ENCODE results near the gene RTN4RL1. TPM values are rescaled to one million over a fixed set of nuclear protein-coding genes. Genes with fewer than 3 reads are reported as not detected.

The RTN4RL1 gene
- polyA plus RNA-seq, 1 donor (not counting 4 experiments of a cell fraction or from before 2014, with no cell fraction given): 2.3 TPM

- dilution Hi-C loops (cut with MboI; ENCODE audit: extremely low pct_ligation_motif_present, low sequenced_read_pairs): no loop called here
- H3K4me2 ChIP-seq (ENCODE audit: control insufficient read depth, extremely low read depth, insufficient read depth, low read depth, low read length): no peak overlapping the region
- H3K9me1 ChIP-seq (ENCODE audit: control insufficient read depth, extremely low read depth, insufficient read depth, low read length): no peaks in the 10 kb centered on the region
- H3K27ac ChIP-seq (ENCODE audit: control insufficient read depth, insufficient read depth, low read length): no peak overlapping the region
- no peaks in the 10 kb centered on the region for H4K20me1 ChIP-seq (ENCODE audit: control insufficient read depth, extremely low read depth, insufficient read depth, low read length)
- H3K4me1 ChIP-seq (ENCODE audit: control insufficient read depth, extremely low read depth, insufficient read depth, low read length): peaks cover 8% of the 10 kb centered on the region
- no peaks in the 10 kb centered on the region for H3K79me2 ChIP-seq (ENCODE audit: control insufficient read depth, insufficient read depth, low read length)
- H3K9ac ChIP-seq (ENCODE audit: control insufficient read depth, extremely low read depth, insufficient read depth, low read length): no peak overlapping the region
- no peaks in the 10 kb centered on the region for H3K27me3 ChIP-seq (ENCODE audit: control insufficient read depth, extremely low read depth, insufficient read depth, low read length)
- no peaks in the 10 kb centered on the region for H3K9me3 ChIP-seq (ENCODE audit: control insufficient read depth, low read depth, low read length)
- DNase-seq (ENCODE audit: low read depth, low spot score) (no peak), FAIRE-seq (no peak)
- H3K36me3 ChIP-seq (ENCODE audit: control insufficient read depth in 2 of 2, extremely low read depth in 1 of 2, insufficient read depth in 2 of 2, low read length in 2 of 2): peaks cover 0 to 5% of the 10 kb centered on the region in 2 experiments
- H2AFZ ChIP-seq (ENCODE audit: control insufficient read depth, low read length): no peak overlapping the region
- no peak for TF ChIP-seq CTCF (optimal IDR thresholded peaks at IDR 0.05 in 1 of 3, IDR thresholded peaks at IDR 0.05 in 1 of 3, conservative IDR thresholded peaks at IDR 0.05 in 1 of 3; ENCODE audit: extremely low read depth in 1 of 3, insufficient read depth in 2 of 3, low read length in 3 of 3)
- TF ChIP-seq EZH2 (IDR thresholded peaks at IDR 0.05; ENCODE audit: low read length): no peak
- no peak overlapping the region for H3K4me3 ChIP-seq (ENCODE audit: control insufficient read depth in 2 of 3, extremely low read depth in 1 of 3, insufficient read depth in 2 of 3, low read depth in 1 of 3, low read length in 3 of 3)
Measured at GRCh38 chr17:2017274-2017941, 7.7 kb downstream of the RTN4RL1 start.

GRCh38 chr17:2016494-2016893 is 8.6 kb downstream of the RTN4RL1 start:
- H3K9me3 ChIP-seq (ENCODE audit: control insufficient read depth, low read depth, low read length): no peaks in the 10 kb centered on the region
- no peak overlapping the region for H3K9ac ChIP-seq (ENCODE audit: control insufficient read depth, extremely low read depth, insufficient read depth, low read length)
- H3K4me2 ChIP-seq (ENCODE audit: control insufficient read depth, extremely low read depth, insufficient read depth, low read depth, low read length): no peak overlapping the region
- H3K79me2 ChIP-seq (ENCODE audit: control insufficient read depth, insufficient read depth, low read length): no peaks in the 10 kb centered on the region
- H3K27me3 ChIP-seq (ENCODE audit: control insufficient read depth, extremely low read depth, insufficient read depth, low read length): no peaks in the 10 kb centered on the region
- dilution Hi-C loops (cut with MboI; ENCODE audit: extremely low pct_ligation_motif_present, low sequenced_read_pairs): no loop called here
- H3K4me1 ChIP-seq (ENCODE audit: control insufficient read depth, extremely low read depth, insufficient read depth, low read length): peaks cover 17% of the 10 kb centered on the region
- no peak overlapping the region for H2AFZ ChIP-seq (ENCODE audit: control insufficient read depth, low read length)
- FAIRE-seq (no peak), DNase-seq (ENCODE audit: low read depth, low spot score) (no peak)
- no peak overlapping the region for H3K4me3 ChIP-seq (ENCODE audit: control insufficient read depth in 2 of 3, extremely low read depth in 1 of 3, insufficient read depth in 2 of 3, low read depth in 1 of 3, low read length in 3 of 3)
- peaks cover 0 to 5% of the 10 kb centered on the region in 2 experiments for H3K36me3 ChIP-seq (ENCODE audit: control insufficient read depth in 2 of 2, extremely low read depth in 1 of 2, insufficient read depth in 2 of 2, low read length in 2 of 2)
- TF ChIP-seq CTCF (optimal IDR thresholded peaks at IDR 0.05 in 1 of 3, IDR thresholded peaks at IDR 0.05 in 1 of 3, conservative IDR thresholded peaks at IDR 0.05 in 1 of 3; ENCODE audit: extremely low read depth in 1 of 3, insufficient read depth in 2 of 3, low read length in 3 of 3): no peak
- TF ChIP-seq EZH2 (IDR thresholded peaks at IDR 0.05; ENCODE audit: low read length): no peak
- H3K9me1 ChIP-seq (ENCODE audit: control insufficient read depth, extremely low read depth, insufficient read depth, low read length): no peaks in the 10 kb centered on the region
- H4K20me1 ChIP-seq (ENCODE audit: control insufficient read depth, extremely low read depth, insufficient read depth, low read length): no peaks in the 10 kb centered on the region
- H3K27ac ChIP-seq (ENCODE audit: control insufficient read depth, insufficient read depth, low read length): no peak overlapping the region

Data from keratinocyte (primary cell).